MM.1S (cell line): ENCODE data around the gene PTPRE.

Experiments used
- EZH2phosphoT487 ChIP-seq: fragments of 300-600 bp; sonication (generic); IDR thresholded peaks from 2 replicates; pipeline ENCODE4 v1.6.1; 2018; ENCODE audit warnings: antibody characterized with exemption, low read length
- TF ChIP-seq, protein P1 (sequence below): fragments of 300-600 bp; sonication (generic); IDR thresholded peaks from 2 replicates; pipeline ENCODE4 v1.5.1; 2016; ENCODE audit warnings: antibody characterized with exemption, low read length, mixed read lengths

DNA sequence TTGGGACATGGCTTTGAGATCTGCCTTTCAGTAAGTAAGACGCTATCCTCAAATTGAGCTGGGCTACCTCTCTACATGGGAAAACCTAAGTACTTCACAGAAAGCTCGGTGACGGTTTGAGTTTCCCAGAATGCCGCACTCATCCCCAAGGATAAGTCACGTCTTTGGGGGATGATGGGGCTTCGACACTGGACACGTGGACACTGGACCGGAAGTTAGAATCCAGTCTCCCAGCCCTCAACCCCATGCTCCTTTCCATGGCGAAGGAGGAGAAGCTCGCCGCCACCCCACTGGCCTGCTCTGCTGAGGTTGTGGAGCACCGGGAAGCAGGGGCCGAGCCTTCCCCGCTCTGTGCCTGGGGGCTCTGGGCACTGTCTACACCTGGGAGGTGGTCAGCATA, 27.5 kb downstream of the PTPRE start:
- TF ChIP-seq, protein P1, sequence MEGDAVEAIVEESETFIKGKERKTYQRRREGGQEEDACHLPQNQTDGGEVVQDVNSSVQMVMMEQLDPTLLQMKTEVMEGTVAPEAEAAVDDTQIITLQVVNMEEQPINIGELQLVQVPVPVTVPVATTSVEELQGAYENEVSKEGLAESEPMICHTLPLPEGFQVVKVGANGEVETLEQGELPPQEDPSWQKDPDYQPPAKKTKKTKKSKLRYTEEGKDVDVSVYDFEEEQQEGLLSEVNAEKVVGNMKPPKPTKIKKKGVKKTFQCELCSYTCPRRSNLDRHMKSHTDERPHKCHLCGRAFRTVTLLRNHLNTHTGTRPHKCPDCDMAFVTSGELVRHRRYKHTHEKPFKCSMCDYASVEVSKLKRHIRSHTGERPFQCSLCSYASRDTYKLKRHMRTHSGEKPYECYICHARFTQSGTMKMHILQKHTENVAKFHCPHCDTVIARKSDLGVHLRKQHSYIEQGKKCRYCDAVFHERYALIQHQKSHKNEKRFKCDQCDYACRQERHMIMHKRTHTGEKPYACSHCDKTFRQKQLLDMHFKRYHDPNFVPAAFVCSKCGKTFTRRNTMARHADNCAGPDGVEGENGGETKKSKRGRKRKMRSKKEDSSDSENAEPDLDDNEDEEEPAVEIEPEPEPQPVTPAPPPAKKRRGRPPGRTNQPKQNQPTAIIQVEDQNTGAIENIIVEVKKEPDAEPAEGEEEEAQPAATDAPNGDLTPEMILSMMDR = no peak
- TF ChIP-seq EZH2phosphoT487 = no peak
